CD4-positive, alpha-beta T cell treated with Interleukin-17A for 4 hours (primary cell): ENCODE measurements around the gene CCDC169.

Experiments
- DNase-seq: peaks from one replicate; pipeline ENCODE4 v3.0.0-alpha.2; 2020; ENCODE audit warnings: mixed read lengths

The CCDC169 gene

GRCh38 chr13:36231236-36231635 lies 66.4 kb downstream of the CCDC169 start:
- no peak for DNase-seq

GRCh38 chr13:36224730-36225129 lies 72.9 kb downstream of the CCDC169 start:
- no peak for DNase-seq

DNA sequence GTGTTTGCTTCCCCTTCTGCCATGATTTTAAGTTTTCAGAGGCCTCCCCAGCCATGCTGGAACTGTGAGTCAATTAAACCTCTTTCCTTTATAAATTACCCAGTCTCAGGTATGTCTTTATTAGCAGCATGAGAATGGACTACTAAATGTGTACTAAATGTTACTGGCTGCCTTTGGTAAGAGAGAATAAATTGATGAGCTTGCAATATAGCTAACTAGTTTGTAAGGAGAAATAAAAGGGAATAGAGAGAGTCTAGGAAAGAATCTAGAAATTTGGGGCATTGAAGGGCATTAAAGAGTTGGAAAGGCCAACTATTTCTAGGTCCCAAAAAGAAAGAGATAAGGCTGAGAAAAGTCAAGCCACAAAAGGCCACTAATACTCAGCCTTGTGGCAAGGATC lies 77.7 kb downstream of the CCDC169 start:
- DNase-seq, result no peak

GRCh38 chr13:36217456-36217855 lies 80.2 kb downstream of the CCDC169 start:
- no peak for DNase-seq

GRCh38 chr13:36214163-36214921 lies 83.3 kb downstream of the CCDC169 start, which contains the start of gene SOHLH2:
Gene SOHLH2, minus strand, starts transcription at chr13:36214556. Its CDS starts 30 bp downstream, at chr13:36214526.
- no peak for DNase-seq

DNA sequence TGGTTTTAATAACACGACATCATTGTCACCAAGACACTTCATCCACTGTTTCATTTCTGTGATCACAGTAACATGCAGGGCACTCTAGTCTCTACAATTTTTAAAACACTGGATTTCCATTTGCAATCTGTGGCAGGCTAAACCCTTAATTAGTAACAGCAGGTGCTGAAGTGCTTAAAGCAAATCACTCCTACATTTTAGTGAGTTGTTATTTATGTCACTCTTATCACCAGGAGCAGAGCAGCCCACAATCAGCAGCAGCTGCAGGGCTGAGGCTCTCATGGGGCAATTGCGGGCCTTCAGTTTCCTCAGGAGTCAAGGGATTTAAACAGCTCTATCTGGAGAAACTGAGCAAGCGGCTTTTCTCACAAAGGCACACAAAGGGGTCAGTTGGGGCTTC lies 84.8 kb downstream of the CCDC169 start:
- DNase-seq, result no peak

GRCh38 chr13:36211567-36211966 lies 86.0 kb downstream of the CCDC169 start:
- no peak for DNase-seq

- DNase-seq, result no peak
Measured at GRCh38 chr13:36210738-36211137, 86.9 kb downstream of the CCDC169 start.

- no peak for DNase-seq
Measured at GRCh38 chr13:36207672-36208071, 89.9 kb downstream of the CCDC169 start.

DNA sequence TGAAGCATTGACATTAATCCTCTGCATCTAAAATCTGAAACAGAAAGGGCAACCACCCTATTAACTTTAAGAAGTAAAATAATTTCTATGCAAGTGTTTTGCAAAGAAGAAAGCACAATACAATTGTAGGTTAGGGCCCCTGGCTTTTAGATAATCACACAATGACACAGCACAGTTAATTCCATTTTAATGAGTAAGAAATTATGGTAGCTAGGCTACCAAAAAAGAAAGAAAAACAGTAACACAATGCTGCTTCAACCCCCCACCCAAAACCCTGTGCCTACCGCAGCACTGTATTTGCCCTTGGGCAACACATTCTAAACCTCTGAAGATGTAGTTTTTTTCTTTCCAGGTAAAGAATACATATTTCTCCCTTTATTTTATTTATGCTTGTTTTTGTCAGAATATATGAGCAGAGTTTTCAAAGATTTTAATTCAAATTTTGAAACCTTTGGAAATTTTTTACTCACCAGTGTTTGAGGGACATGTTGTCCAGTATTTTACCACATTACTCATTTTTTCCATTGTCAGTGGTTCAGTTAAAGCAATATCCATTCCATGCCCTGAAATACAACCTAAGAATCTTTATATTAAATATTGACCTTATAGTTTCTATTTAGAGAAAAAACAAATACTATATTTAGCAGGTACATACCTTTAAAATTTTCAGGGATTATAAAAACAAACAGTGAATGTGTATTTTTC lies 104.3 kb downstream of the CCDC169 start:
- no peak for DNase-seq

GRCh38 chr13:36192166-36192565 lies 105.4 kb downstream of the CCDC169 start:
- DNase-seq, result no peak

DNA sequence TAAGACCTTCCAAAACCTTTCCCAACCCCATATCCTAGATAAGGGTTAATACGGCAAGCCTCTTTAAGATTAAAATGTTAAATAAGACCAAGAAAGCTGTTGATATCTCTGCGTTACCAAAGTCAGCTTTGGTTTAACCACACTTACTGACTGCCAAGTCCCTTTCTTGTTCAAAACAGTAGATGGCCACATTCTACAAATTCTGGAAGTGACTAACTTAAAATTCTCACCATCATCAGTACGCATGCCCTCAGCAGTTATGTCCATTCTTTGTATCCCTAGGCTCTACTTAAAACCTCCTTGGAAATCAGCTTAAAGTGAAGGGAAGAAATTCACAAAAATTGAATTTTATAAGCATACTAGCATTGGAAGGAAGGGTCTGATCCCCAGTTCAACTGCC lies 106.8 kb downstream of the CCDC169 start:
- DNase-seq, result no peak

DNA sequence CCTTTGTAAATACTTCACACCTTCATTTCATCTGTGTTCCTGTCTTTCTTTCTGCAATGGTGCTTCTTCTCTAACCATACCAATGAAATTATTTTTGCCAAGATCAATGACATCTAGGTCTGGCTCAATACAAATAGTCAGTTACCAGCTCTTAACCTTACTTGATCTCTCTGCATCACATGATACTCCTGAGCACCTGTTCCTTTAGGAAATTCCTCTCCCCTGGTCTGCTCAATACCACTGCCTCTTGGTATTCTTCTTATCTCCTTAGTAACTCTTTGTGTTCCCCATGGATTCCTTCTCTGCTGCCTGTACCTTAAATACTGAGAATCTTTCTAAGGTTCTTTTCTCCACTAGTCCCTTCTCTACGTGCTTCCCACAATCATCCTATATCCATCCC lies 109.2 kb downstream of the CCDC169 start:
- no peak for DNase-seq

- no peak for DNase-seq
Measured at GRCh38 chr13:36183901-36184300, 113.7 kb downstream of the CCDC169 start.
